LNCAP (cell line): ENCODE data around the gene MFN2.

ENCODE experiments used
- TF ChIP-seq, protein P1 (sequence below): fragments of 450-650 bp; IDR thresholded peaks from 2 replicates; pipeline ENCODE4 v1.5.1; 2017; ENCODE audit warnings: mild to moderate bottlenecking

MFN2 gene

DNA sequence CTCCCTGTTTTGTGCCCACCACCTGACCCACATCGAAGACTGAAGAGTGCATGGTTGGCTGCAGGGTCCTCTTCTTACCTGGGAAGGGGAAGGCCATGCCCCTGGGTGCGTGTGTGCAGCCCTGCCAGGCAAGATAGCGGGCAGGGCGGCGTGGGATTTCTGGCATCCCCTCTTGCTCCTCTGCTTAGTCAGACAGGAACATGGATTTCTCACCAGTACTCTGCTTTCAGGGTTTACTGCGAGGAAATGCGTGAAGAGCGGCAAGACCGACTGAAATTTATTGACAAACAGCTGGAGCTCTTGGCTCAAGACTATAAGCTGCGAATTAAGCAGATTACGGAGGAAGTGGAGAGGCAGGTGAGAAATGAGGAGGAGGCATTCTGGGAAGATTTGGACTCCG, 23.5 kb downstream of the MFN2 start:
- TF ChIP-seq, protein P1, sequence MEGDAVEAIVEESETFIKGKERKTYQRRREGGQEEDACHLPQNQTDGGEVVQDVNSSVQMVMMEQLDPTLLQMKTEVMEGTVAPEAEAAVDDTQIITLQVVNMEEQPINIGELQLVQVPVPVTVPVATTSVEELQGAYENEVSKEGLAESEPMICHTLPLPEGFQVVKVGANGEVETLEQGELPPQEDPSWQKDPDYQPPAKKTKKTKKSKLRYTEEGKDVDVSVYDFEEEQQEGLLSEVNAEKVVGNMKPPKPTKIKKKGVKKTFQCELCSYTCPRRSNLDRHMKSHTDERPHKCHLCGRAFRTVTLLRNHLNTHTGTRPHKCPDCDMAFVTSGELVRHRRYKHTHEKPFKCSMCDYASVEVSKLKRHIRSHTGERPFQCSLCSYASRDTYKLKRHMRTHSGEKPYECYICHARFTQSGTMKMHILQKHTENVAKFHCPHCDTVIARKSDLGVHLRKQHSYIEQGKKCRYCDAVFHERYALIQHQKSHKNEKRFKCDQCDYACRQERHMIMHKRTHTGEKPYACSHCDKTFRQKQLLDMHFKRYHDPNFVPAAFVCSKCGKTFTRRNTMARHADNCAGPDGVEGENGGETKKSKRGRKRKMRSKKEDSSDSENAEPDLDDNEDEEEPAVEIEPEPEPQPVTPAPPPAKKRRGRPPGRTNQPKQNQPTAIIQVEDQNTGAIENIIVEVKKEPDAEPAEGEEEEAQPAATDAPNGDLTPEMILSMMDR: no peak

DNA sequence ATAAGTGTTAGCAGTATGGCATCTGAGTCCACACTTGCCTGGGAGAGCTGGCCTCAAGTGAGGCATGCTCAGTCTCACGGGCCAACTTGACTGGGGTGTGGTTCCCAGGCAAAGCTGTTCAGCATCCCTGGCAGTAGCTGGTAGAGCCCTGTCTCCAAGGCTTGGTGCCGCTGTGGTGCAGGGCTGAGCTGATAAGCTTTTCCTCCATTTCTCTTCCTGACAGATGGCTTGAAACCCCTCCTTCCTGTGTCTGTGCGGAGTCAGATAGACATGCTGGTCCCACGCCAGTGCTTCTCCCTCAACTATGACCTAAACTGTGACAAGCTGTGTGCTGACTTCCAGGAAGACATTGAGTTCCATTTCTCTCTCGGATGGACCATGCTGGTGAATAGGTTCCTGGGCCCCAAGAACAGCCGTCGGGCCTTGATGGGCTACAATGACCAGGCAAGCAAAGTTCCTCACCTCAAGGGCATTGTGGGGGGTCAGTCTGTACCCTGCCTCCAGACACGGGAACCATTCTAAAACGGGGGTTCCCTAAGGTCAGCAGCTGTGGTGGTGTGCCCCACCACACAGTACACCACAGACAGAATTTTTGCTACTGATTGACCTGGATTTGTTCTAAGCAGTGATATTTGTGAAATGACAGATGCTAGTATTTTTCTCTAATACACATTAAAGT, 25.4 kb downstream of the MFN2 start:
- TF ChIP-seq, protein P1: no peak

DNA sequence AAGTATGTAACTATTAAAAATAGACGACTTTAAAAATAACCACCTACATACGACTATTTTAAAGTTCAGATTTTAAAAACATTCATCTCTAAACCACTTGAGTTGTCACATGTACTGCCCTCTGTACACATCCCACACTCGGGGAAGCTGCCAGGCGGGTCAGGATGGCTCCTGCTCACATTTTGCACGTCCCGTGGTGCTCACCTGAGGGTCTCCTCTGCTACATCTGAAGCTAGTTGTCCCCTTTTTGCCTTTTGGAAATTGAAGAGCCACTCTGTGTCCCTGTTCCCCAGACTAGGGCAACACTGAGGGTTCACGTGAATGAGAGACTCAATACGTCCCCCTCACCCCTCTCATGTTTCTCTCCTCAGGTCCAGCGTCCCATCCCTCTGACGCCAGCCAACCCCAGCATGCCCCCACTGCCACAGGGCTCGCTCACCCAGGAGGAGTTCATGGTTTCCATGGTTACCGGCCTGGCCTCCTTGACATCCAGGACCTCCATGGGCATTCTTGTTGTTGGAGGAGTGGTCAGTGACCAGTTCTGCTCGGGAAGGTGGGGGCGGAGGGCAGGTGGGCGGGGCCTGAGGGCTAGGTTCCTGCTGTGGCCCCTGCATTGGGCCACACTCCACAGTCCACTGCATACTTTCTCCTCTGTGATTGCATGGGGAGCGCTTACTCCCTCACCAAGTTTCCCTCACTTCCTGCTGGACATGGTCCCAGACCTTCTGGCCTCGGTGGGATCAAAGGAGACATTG, 26.1 kb downstream of the MFN2 start:
- TF ChIP-seq, protein P1: no peak

DNA sequence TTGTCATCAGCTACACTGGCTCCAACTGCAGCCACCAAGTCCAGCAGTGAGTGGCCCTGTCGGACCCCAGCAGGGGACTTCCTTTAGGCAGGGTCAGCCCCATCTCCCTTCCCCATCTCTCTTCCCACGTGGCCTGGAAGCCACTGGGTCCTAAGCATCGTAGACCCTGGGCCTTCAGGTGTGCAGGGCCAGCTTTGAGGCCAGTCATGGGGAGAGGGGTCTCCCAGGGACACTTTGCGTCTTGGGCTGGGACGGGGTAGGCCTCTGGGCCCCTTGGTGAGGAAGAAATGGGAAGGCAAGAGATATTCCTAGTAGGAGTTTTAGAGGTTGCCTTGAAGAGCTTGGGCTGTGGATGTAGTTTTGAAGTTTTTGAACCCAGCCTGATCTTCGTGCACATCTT, 27.0 kb downstream of the MFN2 start:
- TF ChIP-seq, protein P1: no peak

DNA sequence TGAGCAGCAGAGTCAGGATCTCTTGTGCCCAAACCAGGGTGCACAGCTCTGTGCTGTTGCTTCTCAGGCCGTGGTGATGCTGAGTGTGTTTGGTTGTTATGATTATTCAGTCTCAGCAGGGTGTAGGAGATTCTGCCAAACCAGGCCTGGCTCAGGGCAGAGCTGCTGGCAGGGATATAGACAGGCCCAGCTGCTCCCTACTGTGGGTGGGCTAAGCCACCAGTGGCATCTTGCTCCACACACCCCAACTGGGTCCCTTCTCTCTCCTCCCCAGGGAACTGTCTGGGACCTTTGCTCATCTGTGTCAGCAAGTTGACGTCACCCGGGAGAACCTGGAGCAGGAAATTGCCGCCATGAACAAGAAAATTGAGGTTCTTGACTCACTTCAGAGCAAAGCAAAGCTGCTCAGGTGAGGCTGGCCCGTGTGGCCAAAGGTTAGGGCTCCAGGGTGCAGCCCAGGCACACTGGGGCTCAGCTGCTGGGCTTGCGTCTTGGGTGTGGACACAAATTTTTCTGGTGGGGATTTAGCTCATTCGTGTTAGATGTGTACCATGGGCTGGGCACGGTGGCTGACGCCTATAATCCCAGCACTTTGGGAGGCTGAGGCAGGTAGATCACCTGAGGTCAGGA, 29.2 kb downstream of the MFN2 start:
- TF ChIP-seq, protein P1: no peak

DNA sequence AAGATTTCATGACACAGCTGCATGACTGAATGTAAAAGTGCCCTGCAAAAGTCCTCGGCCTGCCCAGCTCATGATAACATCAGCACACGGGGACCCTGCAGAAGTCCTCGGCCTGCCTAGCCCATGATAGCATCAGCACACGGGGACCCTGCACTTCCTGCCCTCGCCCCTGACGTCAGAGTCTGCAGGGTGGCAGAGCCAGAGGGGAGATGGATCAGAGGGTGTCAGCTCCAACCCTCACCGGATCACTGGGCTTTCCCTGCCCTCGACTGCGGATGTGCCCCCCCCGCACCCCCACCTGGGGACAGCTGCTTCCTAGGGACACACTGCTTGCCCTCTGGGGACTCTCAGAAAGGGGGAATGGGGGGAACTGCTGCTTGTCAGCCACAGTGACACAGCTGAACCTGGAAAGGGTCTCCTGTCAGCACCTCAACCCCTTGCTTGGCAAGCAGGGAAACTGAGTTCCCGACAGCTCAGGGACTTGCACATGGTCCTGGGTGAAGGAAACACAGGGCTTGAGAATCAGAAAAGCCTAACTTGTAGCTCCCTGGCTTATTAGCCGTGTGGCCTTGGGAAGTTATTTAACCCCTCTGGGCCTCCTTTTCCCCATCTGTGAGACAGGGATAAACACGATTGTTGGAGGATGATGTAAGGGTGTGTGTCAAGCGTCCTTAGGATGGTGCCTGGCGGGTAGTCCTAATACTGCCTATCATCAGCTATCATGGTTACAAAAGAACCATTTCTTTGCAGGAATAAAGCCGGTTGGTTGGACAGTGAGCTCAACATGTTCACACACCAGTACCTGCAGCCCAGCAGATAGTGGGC, 30.7 kb downstream of the MFN2 start:
- TF ChIP-seq, protein P1: no peak

DNA sequence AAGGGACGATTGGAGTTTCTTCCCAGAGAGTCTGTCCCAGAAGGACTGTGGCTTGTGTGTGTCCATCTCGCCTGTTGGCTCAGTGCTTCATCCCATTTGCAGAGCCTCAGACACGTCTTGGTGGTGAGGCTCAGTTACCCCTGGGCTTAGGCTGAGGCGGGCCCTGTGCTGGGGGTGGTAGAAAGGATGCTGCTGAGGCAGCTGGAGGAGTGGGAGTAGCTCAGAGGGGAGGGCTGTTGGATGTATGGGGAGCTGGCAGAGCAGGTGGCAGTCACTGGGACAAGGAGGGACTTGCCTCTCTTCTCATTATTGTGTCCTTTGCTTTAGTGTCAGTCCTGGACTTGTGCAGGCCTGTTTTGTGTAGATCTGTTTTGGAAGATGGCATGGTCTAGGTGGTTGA, 31.8 kb downstream of the MFN2 start:
- TF ChIP-seq, protein P1: no peak
